ENCODE results near the gene RHOT2.

The RHOT2 gene

GRCh38 chr16:716768-717325 lies 48.9 kb downstream of the RHOT2 start:
- DNase-seq = no peak

DNA sequence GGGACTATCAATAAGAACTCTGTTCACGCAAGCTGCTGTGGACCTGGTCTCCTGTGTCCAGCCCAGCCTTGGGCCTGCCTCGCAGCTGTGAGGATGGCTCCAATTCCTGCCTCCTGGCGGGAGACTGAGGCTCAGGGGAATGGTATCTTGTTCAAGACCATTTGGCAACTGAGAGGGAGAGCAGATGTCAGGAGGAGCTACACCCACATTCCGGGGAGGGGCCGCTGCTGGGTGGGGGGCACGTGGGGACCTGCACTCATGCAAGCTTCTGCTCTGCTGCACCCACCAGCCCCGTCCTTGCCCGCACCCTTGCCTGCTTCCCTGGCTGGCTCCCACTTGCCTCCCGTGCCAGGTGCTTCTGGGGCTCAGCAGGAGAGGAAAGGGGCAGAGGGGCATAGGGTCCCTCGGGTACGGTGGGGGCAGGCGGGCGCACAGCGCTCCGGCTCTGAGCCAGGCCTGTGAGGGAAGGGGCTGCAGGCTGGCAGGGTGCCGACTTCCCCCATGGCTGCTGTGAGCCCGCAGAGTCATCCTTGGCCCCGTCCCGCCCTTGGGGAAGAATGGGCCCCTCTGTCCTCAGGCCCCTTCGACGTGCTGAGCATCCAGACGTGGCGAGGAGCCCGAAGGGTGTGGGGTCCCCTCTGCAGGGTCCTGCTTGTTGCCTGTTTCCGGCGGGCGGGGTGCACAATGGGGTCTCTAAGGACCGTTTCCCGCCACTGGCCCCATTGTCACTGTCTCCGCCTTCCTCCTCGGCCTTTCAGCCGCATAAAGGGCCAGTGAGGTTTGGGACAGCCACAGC lies 49.7 kb downstream of the RHOT2 start:
- DNase-seq = no peak

DNA sequence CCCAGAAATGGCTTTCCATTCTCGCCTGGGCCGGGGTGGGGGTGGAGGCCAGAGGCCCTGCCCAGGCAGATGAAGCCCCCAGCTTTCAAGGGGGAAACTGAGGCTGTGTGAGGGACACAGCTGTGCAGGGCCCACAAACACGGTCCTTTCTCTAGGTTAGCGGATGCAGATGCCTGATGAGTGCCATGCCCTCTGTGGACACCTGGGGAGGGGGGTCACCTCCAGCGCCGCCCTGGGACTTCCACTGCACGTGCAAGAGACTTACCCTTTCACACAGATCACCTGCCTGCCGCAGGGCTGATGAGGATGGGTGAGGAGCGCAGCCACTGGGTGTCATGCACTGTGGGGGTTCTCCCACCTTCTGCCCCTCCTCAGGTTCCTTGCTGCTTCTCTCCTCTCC lies 50.5 kb downstream of the RHOT2 start:
- DNase-seq = no peak

DNA sequence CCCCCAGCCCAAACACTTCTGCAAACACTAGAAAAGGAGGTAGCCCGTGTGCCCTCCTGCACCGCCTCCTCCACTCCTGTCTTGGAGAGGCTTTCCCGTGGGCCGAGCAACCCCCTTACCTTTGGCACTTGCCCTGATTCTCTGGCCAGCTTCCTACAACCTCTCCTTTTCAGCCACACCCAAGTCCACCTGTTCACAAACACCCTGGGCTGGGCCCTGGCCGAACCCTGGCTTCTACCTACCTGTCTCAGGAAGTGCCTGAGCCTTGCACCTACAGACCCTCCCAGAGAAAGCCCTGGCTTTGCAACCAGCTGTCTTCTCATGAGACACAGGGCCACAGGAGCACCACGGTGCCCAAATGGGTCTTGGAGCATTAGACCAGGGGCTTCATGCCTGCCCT lies 51.0 kb downstream of the RHOT2 start:
- no peak for DNase-seq

GRCh38 chr16:719815-720446 lies 52.0 kb downstream of the RHOT2 start:
- DNase-seq = no peak

GRCh38 chr16:720447-720989 lies 52.6 kb downstream of the RHOT2 start:
- no peak for DNase-seq

DNA sequence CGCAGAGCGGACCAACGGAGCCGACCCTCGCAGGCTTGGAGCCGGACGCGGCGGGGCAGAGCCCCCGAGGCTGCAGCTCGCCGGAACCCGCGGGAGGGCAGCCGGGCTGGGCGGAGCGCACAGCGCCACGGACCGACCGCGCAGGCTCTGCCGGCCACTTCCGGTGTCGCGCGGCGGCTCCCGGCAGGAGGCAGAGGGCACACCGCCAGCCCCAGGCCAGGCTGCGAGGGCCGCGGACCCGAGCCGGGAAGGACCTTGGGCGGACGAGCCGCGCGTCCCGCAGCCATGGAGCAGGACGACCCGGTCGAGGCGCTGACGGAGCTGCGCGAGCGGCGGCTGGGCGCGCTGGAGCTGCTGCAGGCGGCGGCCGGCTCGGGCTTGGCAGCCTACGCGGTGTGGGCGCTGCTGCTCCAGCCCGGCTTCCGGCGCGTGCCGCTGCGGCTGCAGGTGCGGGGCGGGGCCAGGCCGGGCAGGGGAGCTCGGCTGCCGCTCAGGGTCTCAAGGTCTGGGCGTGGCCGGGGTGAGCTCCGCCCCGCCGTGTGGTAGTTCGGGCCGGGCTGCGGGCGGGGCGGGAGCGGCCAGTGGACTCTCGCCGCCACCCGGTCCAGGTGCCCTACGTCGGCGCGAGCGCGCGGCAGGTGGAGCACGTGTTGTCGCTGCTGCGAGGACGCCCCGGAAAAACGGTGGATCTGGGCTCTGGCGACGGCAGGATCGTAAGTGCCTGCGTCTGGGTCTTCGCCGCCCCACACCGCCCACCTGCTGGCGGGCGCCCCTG lies 53.2 kb downstream of the RHOT2 start, which contains the start of gene ANTKMT:
ANTKMT (plus strand) TSS at position 157 of the 775 bp plus-strand sequence; CDS start at position 286, 129 bp downstream.
- peak; percentile 57 for DNase-seq

- no peak for DNase-seq
Observed at GRCh38 chr16:721765-722540, 54.0 kb downstream of the RHOT2 start.

DNA sequence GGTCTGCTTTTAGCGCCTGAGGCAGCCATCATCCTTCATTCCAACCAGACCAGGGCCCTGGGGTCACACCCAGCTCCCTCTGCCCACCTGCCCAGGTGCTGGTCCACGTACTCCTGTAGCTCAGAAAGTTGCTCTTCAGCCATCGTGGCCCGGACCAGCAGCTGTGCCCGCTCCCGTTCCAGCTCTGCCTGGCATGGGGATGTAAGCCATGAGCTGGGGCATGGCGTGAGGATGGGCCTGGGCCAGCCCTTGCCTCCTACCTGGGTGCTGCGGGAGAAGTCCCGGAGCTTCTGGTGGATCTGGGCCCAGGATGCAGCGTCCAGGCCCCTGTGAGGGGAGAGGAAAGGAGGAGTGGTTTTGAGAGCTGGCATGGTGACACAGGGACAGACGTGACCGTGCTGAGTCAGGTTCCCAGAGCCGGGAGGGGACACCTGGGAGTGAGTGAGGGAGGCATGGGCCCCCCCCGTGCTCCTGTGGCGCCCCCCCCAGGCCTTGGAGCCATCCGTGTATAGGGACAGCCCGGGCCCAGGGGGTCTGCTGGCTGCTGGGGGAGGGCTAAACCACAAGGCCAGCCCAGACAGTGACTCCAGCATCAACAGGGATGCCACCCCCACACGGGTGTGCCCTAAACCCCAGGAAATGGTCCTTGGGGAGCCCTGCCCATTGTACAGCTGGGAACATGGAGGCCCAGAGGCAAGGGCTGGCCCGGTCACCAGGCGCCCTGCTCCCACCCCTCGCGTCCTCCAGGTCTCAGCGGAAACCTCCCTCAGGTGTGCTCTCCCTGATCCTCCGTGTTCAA lies 55.1 kb downstream of the RHOT2 start:
- DNase-seq = no peak

- no peak for DNase-seq
Observed at GRCh38 chr16:723695-724094, 55.8 kb downstream of the RHOT2 start.

Measured in NCI-H1105 (cell line).